Stimulated activated CD4-positive, alpha-beta T cell treated with anti-CD3 and anti-CD28 coated beads, TNF-alpha, amount 100 ng/mL, for 4 hours (primary cell): ENCODE data around the gene COQ8A.

Experiments
- DNase-seq, 3 experiments: peaks; one replicate each; pipeline ENCODE4 v3.0.0-alpha.2; 2020; ENCODE audit warnings: low read depth in 3 of 3

The COQ8A gene

DNA sequence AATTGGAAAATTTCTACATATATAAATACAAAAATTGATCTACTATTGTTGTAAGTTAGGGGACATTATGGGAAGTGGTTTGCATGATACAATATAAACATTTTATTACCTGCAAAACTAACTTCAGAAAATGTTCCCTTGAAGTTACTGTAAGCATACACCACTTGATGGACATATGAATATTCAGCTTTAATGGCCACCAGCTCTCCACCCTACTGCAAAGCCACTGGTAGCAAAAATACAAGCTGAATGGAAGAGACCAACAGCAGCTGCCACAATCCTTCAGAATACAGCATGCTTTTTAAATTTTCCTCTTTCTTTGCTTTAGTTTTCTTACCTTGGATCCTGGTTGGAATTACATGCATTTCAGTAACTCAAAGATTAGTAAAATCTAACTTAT lies 69.8 kb downstream of the COQ8A start:
- DNase-seq, result no peak

GRCh38 chr1:227010645-227011044 lies 70.6 kb downstream of the COQ8A start:
- DNase-seq, result no peak

DNA sequence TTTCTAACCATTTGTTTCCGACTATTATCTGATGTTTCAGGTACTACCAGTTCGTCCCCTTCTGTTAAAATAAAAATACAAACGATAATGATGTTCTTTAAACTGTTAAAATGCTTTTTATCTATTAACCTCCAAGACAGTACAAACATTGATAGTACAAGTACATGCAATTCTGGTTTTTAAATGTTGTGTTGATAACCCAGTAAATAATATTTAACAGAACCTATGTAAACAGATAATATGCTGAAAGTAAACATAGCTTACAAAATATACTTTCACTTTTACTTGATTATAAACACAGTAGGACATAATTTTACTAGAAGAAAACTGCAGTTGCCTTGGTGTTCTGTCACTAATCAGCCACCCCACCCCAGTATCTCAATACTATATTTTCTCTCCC lies 76.9 kb downstream of the COQ8A start:
- no peak for DNase-seq

GRCh38 chr1:227032396-227032795 lies 92.3 kb downstream of the COQ8A start:
- DNase-seq, result no peak

DNA sequence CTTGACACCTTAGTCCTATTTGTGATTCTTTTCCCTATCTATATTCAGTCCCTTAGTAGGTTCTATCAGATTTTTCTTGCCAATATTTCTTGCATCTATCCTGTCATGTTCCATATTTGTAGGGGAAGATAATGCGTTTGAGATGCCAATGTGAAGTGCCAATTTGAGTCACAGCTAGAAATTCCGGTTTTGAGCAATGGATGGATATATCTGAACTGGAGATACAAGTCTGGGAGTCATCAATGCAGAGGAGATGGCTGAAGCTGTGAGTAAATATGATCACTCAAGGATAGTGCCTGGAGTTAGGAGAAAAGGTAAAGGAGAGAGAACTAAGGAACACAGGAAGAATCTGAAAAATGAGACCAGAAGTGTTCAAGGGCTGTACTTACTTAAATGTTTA lies 93.8 kb downstream of the COQ8A start:
- no peak for DNase-seq

- DNase-seq, result no peak
Measured at GRCh38 chr1:227035316-227035715, 95.2 kb downstream of the COQ8A start.

DNA sequence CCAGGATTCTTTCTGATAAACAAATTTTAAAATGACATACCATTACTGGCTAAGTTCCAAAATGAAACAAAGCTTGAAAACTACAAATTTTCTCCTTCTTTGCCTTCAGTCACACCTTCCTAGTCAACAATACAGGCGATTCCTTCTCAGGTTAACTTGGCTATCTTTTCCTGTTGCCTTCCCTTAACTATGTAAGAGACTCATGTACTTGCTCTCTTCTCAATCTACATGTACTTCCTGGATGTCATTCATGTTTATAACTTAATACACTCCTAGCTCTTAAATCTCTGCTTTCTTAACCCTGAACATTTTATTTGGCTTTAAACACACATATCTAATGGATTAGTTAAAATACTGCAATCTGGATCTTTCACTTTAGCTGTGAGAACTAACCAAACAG lies 97.0 kb downstream of the COQ8A start:
- no peak for DNase-seq
